Activated T-cell treated with anti-CD3 and anti-CD28 coated beads, Interleukin-2, amount 50 U/mL, for 24 hours (primary cell): ENCODE data around the gene PYROXD2.

Source experiments
- DNase-seq: peaks from one replicate; pipeline ENCODE4 v3.0.0-alpha.2; 2020
- H3K27ac Mint-ChIP-seq: 2 replicates; pipeline ENCODE4 v1.8.0; 2020; ENCODE audit warnings: mild to moderate bottlenecking, mixed read lengths
- H3K27me3 Mint-ChIP-seq: 2 replicates; pipeline ENCODE4 v1.8.0; 2020; ENCODE audit warnings: mixed read lengths
- H3K36me3 Mint-ChIP-seq: 2 replicates; pipeline ENCODE4 v1.8.0; 2020; ENCODE audit warnings: low read depth, mixed read lengths
- H3K4me1 Mint-ChIP-seq: 2 replicates; pipeline ENCODE4 v1.8.0; 2020; ENCODE audit warnings: low read depth, mixed read lengths
- H3K4me3 Mint-ChIP-seq: 2 replicates; pipeline ENCODE4 v1.8.0; 2020; ENCODE audit warnings: mild to moderate bottlenecking, moderate library complexity, mixed read lengths
- H3K9me3 Mint-ChIP-seq: 2 replicates; pipeline ENCODE4 v1.8.0; 2020; ENCODE audit warnings: mixed read lengths

PYROXD2 gene

GRCh38 chr10:98425511-98426352 is 10.8 kb upstream of the PYROXD2 start:
- H3K4me3 Mint-ChIP-seq, result no peak overlapping the region
- H3K27me3 Mint-ChIP-seq, result no peaks in the 10 kb centered on the region
- no peaks in the 10 kb centered on the region for H3K9me3 Mint-ChIP-seq
- no peaks in the 10 kb centered on the region for H3K4me1 Mint-ChIP-seq
- H3K36me3 Mint-ChIP-seq, result peaks cover 81% of the 10 kb centered on the region
- no peak overlapping the region for H3K27ac Mint-ChIP-seq
- DNase-seq, result peak; percentile 64

GRCh38 chr10:98424295-98425254 is 9.6 kb upstream of the PYROXD2 start:
- Mint-ChIP-seq H3K36me3 (peaks cover 77% of the 10 kb centered on the region), H3K27me3 (no peaks in the 10 kb centered on the region), H3K27ac (no peak overlapping the region)

GRCh38 chr10:98423691-98424120 is 8.7 kb upstream of the PYROXD2 start:
- no peaks in the 10 kb centered on the region for H3K9me3 Mint-ChIP-seq
- no peaks in the 10 kb centered on the region for H3K27me3 Mint-ChIP-seq
- no peak overlapping the region for H3K4me3 Mint-ChIP-seq
- H3K36me3 Mint-ChIP-seq, result peaks cover 82% of the 10 kb centered on the region
- no peak for DNase-seq
- no peaks in the 10 kb centered on the region for H3K4me1 Mint-ChIP-seq
- no peak overlapping the region for H3K27ac Mint-ChIP-seq

More at GRCh38 chr10:98424295-98425254, 9.6 kb upstream of the PYROXD2 start:
- DNase-seq, result no peak
- no peak overlapping the region for H3K4me3 Mint-ChIP-seq
- H3K4me1 Mint-ChIP-seq, result no peaks in the 10 kb centered on the region
- H3K9me3 Mint-ChIP-seq, result no peaks in the 10 kb centered on the region

GRCh38 chr10:98422182-98422581 is 7.2 kb upstream of the PYROXD2 start:
- Mint-ChIP-seq H3K36me3 (peaks cover 82% of the 10 kb centered on the region), H3K27me3 (no peaks in the 10 kb centered on the region), H3K4me1 (no peaks in the 10 kb centered on the region), H3K9me3 (no peaks in the 10 kb centered on the region), H3K4me3 (no peak overlapping the region), H3K27ac (peak overlapping the region; percentile 72)
- no peak for DNase-seq

GRCh38 chr10:98420786-98421185 is 5.8 kb upstream of the PYROXD2 start:
- Mint-ChIP-seq H3K36me3 (peaks cover 86% of the 10 kb centered on the region), H3K9me3 (no peaks in the 10 kb centered on the region), H3K27ac (peak overlapping the region; percentile 47), H3K4me3 (no peak overlapping the region), H3K4me1 (peaks cover under 1% of the 10 kb centered on the region), H3K27me3 (no peaks in the 10 kb centered on the region)
- DNase-seq, result no peak

GRCh38 chr10:98419469-98420261 is 4.7 kb upstream of the PYROXD2 start:
- H3K9me3 Mint-ChIP-seq, result no peaks in the 10 kb centered on the region
- DNase-seq, result no peak
- H3K4me3 Mint-ChIP-seq, result no peak overlapping the region
- H3K27me3 Mint-ChIP-seq, result no peaks in the 10 kb centered on the region
- peaks cover 12% of the 10 kb centered on the region for H3K4me1 Mint-ChIP-seq
- H3K27ac Mint-ChIP-seq, result peak overlapping the region; percentile 19
- H3K36me3 Mint-ChIP-seq, result peaks cover 76% of the 10 kb centered on the region

- no peaks in the 10 kb centered on the region for H3K27me3 Mint-ChIP-seq
- peaks cover 69% of the 10 kb centered on the region for H3K36me3 Mint-ChIP-seq
- peaks cover 19% of the 10 kb centered on the region for H3K4me1 Mint-ChIP-seq
- DNase-seq, result no peak
- H3K4me3 Mint-ChIP-seq, result no peak overlapping the region
- H3K9me3 Mint-ChIP-seq, result no peaks in the 10 kb centered on the region
- H3K27ac Mint-ChIP-seq, result peak overlapping the region; percentile 8
Observed at GRCh38 chr10:98418665-98419468, 3.9 kb upstream of the PYROXD2 start.

GRCh38 chr10:98417973-98418664 is 3.1 kb upstream of the PYROXD2 start:
- Mint-ChIP-seq H3K27me3 (no peaks in the 10 kb centered on the region), H3K4me1 (peaks cover 21% of the 10 kb centered on the region), H3K9me3 (no peaks in the 10 kb centered on the region), H3K4me3 (no peak overlapping the region), H3K36me3 (peaks cover 62% of the 10 kb centered on the region), H3K27ac (no peak overlapping the region)
- DNase-seq, result no peak

GRCh38 chr10:98417481-98417959 is 2.5 kb upstream of the PYROXD2 start:
- no peak for DNase-seq
- Mint-ChIP-seq H3K4me1 (peaks cover 22% of the 10 kb centered on the region), H3K36me3 (peaks cover 57% of the 10 kb centered on the region), H3K4me3 (no peak overlapping the region), H3K9me3 (no peaks in the 10 kb centered on the region), H3K27ac (no peak overlapping the region), H3K27me3 (no peaks in the 10 kb centered on the region)

- Mint-ChIP-seq H3K4me1 (peaks cover 22% of the 10 kb centered on the region), H3K9me3 (no peaks in the 10 kb centered on the region), H3K4me3 (no peak overlapping the region), H3K27ac (peak overlapping the region; percentile 9), H3K27me3 (no peaks in the 10 kb centered on the region), H3K36me3 (peaks cover 55% of the 10 kb centered on the region)
- DNase-seq, result no peak
Observed at GRCh38 chr10:98416606-98417388, 1.8 kb upstream of the PYROXD2 start.

- Mint-ChIP-seq H3K4me3 (no peak overlapping the region), H3K27me3 (no peaks in the 10 kb centered on the region), H3K36me3 (peaks cover 45% of the 10 kb centered on the region), H3K27ac (peak overlapping the region; percentile 94), H3K4me1 (peaks cover 22% of the 10 kb centered on the region), H3K9me3 (no peaks in the 10 kb centered on the region)
- no peak for DNase-seq
Observed at GRCh38 chr10:98415731-98416119, 743 bp upstream of the PYROXD2 start.

- H3K36me3 Mint-ChIP-seq, result peaks cover 38% of the 10 kb centered on the region
Observed at GRCh38 chr10:98414578-98414931, 427 bp downstream of the PYROXD2 start.

More at GRCh38 chr10:98414578-98414931, 427 bp downstream of the PYROXD2 start:
- Mint-ChIP-seq H3K9me3 (no peaks in the 10 kb centered on the region), H3K27me3 (no peaks in the 10 kb centered on the region), H3K27ac (peak overlapping the region; percentile 94), H3K4me3 (peak overlapping the region; percentile 74), H3K4me1 (peaks cover 22% of the 10 kb centered on the region)
- no peak for DNase-seq
